Neural cell (in vitro differentiated cells): Measurements from ENCODE around the gene MTMR3.

ENCODE experiments used
- EP300 ChIP-seq: fragments of 450-650 bp; conservative IDR thresholded peaks from 2 replicates; pipeline ENCODE4 v1.6.1; 2014; ENCODE audit warnings: antibody characterized with exemption, mild to moderate bottlenecking, moderate library complexity; ENCODE audit not compliant: poor library complexity, severe bottlenecking
- EZH2 ChIP-seq: fragments of 200-600, 300-800 bp; shearing (Covaris generic), sonication (generic); IDR thresholded peaks from 2 replicates; pipeline ENCODE4 v1.6.1; 2014; ENCODE audit warnings: antibody characterized with exemption, low read length, borderline replicate concordance, mild to moderate bottlenecking; ENCODE audit not compliant: insufficient read depth, poor library complexity, severe bottlenecking
- MXI1 ChIP-seq: fragments of 450-650 bp; conservative IDR thresholded peaks from 2 replicates; pipeline ENCODE4 v1.6.1; 2014; ENCODE audit warnings: antibody characterized with exemption, mild to moderate bottlenecking; ENCODE audit not compliant: poor library complexity, severe bottlenecking
- POLR2AphosphoS5 ChIP-seq: IDR thresholded peaks from 2 replicates; pipeline ENCODE4 v1.6.1; 2012
- RAD21 ChIP-seq: fragments of 450-650 bp; conservative IDR thresholded peaks from 2 replicates; pipeline ENCODE4 v1.6.1; 2014; ENCODE audit warnings: antibody characterized with exemption, mild to moderate bottlenecking, moderate library complexity
- SMC3 ChIP-seq: fragments of 450-650 bp; conservative IDR thresholded peaks from 2 replicates; pipeline ENCODE4 v1.6.1; 2014; ENCODE audit warnings: antibody characterized with exemption, mild to moderate bottlenecking, moderate library complexity; ENCODE audit not compliant: poor library complexity
- TAF1 ChIP-seq: IDR thresholded peaks from 2 replicates; pipeline ENCODE4 v1.6.1; 2012; ENCODE audit warnings: low read depth
- TF ChIP-seq, protein P1 (sequence below): fragments of 450-650 bp; IDR thresholded peaks from 2 replicates; pipeline ENCODE4 v1.5.1; 2014; ENCODE audit warnings: antibody characterized with exemption, mild to moderate bottlenecking, moderate library complexity; ENCODE audit not compliant: poor library complexity, severe bottlenecking
- TF ChIP-seq, protein P2 (sequence below): IDR thresholded peaks from 2 replicates; pipeline ENCODE4 v1.6.1; 2012; ENCODE audit warnings: borderline replicate concordance

DNA sequence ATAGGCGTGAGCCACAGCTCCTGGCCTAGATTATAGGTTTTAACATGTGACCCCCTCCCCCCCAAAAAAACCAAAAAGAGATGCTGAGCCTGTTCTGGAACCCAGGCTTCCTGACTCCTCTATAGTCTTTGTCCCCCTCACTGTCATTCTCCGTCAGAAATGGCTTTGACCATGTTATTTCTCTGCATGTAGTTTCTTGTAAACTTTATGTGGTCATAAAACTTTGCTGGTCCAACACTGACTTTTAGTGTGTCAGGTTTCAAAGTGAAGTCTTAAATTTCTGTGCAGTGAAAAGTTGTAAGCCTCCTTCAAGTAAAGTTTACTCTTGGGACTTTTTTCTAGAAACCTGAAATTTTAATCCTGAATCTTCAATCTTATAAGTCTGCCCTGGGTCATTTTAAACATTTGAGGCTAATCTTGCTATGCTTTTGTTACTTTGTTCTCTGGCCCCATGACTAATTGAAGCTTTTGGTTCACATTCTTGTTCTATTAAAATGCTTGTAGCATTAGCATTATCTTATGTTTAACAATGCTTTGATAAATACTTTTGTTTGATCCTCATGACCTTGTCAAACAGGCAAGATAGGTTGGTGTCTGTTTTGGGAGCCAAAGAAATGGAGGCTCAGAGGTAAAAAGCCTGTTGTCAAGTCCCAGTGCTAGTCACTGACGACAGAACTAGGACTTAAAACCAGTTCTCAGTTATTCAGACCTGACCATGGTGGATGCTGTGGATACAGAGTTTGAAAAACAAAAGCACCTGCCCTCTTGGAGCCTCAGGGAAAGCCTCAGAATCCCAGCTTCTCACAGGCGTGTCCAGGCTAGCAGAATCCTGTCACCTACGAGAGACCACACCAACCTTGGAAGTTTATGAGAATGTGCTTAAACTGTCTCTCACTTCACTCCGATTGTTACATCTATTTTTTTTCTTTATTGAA is 109.6 kb downstream of the MTMR3 start:
- TF ChIP-seq, protein P1, sequence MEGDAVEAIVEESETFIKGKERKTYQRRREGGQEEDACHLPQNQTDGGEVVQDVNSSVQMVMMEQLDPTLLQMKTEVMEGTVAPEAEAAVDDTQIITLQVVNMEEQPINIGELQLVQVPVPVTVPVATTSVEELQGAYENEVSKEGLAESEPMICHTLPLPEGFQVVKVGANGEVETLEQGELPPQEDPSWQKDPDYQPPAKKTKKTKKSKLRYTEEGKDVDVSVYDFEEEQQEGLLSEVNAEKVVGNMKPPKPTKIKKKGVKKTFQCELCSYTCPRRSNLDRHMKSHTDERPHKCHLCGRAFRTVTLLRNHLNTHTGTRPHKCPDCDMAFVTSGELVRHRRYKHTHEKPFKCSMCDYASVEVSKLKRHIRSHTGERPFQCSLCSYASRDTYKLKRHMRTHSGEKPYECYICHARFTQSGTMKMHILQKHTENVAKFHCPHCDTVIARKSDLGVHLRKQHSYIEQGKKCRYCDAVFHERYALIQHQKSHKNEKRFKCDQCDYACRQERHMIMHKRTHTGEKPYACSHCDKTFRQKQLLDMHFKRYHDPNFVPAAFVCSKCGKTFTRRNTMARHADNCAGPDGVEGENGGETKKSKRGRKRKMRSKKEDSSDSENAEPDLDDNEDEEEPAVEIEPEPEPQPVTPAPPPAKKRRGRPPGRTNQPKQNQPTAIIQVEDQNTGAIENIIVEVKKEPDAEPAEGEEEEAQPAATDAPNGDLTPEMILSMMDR = no peak
- no peak for TF ChIP-seq MXI1
- TF ChIP-seq EZH2 = no peak
- TF ChIP-seq POLR2AphosphoS5 = no peak
- TF ChIP-seq TAF1 = no peak
- TF ChIP-seq, protein P2, sequence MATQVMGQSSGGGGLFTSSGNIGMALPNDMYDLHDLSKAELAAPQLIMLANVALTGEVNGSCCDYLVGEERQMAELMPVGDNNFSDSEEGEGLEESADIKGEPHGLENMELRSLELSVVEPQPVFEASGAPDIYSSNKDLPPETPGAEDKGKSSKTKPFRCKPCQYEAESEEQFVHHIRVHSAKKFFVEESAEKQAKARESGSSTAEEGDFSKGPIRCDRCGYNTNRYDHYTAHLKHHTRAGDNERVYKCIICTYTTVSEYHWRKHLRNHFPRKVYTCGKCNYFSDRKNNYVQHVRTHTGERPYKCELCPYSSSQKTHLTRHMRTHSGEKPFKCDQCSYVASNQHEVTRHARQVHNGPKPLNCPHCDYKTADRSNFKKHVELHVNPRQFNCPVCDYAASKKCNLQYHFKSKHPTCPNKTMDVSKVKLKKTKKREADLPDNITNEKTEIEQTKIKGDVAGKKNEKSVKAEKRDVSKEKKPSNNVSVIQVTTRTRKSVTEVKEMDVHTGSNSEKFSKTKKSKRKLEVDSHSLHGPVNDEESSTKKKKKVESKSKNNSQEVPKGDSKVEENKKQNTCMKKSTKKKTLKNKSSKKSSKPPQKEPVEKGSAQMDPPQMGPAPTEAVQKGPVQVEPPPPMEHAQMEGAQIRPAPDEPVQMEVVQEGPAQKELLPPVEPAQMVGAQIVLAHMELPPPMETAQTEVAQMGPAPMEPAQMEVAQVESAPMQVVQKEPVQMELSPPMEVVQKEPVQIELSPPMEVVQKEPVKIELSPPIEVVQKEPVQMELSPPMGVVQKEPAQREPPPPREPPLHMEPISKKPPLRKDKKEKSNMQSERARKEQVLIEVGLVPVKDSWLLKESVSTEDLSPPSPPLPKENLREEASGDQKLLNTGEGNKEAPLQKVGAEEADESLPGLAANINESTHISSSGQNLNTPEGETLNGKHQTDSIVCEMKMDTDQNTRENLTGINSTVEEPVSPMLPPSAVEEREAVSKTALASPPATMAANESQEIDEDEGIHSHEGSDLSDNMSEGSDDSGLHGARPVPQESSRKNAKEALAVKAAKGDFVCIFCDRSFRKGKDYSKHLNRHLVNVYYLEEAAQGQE = no peak
- no peak for TF ChIP-seq SMC3
- TF ChIP-seq RAD21 = no peak
- TF ChIP-seq EP300 = no peak
